GM19351 (cell line): ENCODE results near the gene CACNA1F.

ENCODE experiments used
- ATAC-seq: cut with Tn5 transposase; IDR thresholded peaks from one replicate; pipeline ENCODE4 v1.9.1; 2021; ENCODE audit warnings: mild to moderate bottlenecking, moderate library complexity; ENCODE audit not compliant: unreplicated experiment

Gene CACNA1F

GRCh38 chrX:49257846-49258748 is 25.0 kb upstream of the CACNA1F start:
- ATAC-seq = no peak

- ATAC-seq = no peak
Measured at GRCh38 chrX:49257074-49257790, 24.1 kb upstream of the CACNA1F start.

GRCh38 chrX:49256268-49256995 is 23.3 kb upstream of the CACNA1F start:
- no peak for ATAC-seq

GRCh38 chrX:49254639-49255038 is 21.5 kb upstream of the CACNA1F start:
- no peak for ATAC-seq

GRCh38 chrX:49251325-49251724 is 18.2 kb upstream of the CACNA1F start:
- ATAC-seq = no peak

- ATAC-seq = no peak
Measured at GRCh38 chrX:49250578-49250977, 17.4 kb upstream of the CACNA1F start.

GRCh38 chrX:49250066-49250465 is 16.9 kb upstream of the CACNA1F start:
- no peak for ATAC-seq

GRCh38 chrX:49249616-49250015 is 16.5 kb upstream of the CACNA1F start:
- no peak for ATAC-seq

- ATAC-seq = no peak
Measured at GRCh38 chrX:49249071-49249470, 15.9 kb upstream of the CACNA1F start.

GRCh38 chrX:49247916-49248811 is 15.0 kb upstream of the CACNA1F start:
- ATAC-seq = no peak

- no peak for ATAC-seq
Measured at GRCh38 chrX:49247346-49247745, 14.2 kb upstream of the CACNA1F start.

GRCh38 chrX:49246541-49246940 is 13.4 kb upstream of the CACNA1F start:
- ATAC-seq = no peak

GRCh38 chrX:49244207-49244606 is 11.1 kb upstream of the CACNA1F start:
- ATAC-seq = no peak

GRCh38 chrX:49243166-49243565 is 10.0 kb upstream of the CACNA1F start:
- ATAC-seq = no peak

GRCh38 chrX:49242545-49243066 is 9.5 kb upstream of the CACNA1F start:
- ATAC-seq = no peak

- ATAC-seq = no peak
Measured at GRCh38 chrX:49238735-49239134, 5.6 kb upstream of the CACNA1F start.

GRCh38 chrX:49237060-49237459 is 3.9 kb upstream of the CACNA1F start:
- ATAC-seq = no peak

- no peak for ATAC-seq
Measured at GRCh38 chrX:49233887-49234555, 881 bp upstream of the CACNA1F start.

GRCh38 chrX:49232525-49232924 is 615 bp downstream of the CACNA1F start:
- no peak for ATAC-seq
